SK-N-SH (cell line): ENCODE results near the gene SRMS. TPM values are rescaled to one million over a fixed set of nuclear protein-coding genes. Genes with fewer than 3 reads are reported as not detected.

Source experiments
- CTCF ChIA-PET: fragments of 300-600, 350-600 bp; formaldehyde crosslinking; extraction: SDS; loops from one replicate; lab custom pipeline; 2021; lab: Yijun Ruan, JAX
- POLR2A ChIA-PET: fragments of 350-600 bp; sonication (Branson Sonifier 250); formaldehyde crosslinking; extraction: SDS; loops from one replicate; lab custom pipeline; 2020; ENCODE audit warnings: antibody characterized with exemption, inconsistent platforms; lab: Yijun Ruan, JAX
- DNase-seq: peaks from one replicate; pipeline ENCODE4 v3.0.0; 2012
- H2AFZ ChIP-seq: fragments of 200-600 bp; sonication (generic); 2 replicates; pipeline ENCODE4 v1.8.1; 2016; ENCODE audit warnings: antibody characterized with exemption, mild to moderate bottlenecking, low read depth
- H3F3A ChIP-seq: fragments of 200-600 bp; sonication (generic); replicated peaks from 2 replicates; pipeline ENCODE3; 2016; ENCODE audit warnings: antibody characterized with exemption, mild to moderate bottlenecking; ENCODE audit not compliant: insufficient read depth
- H3K27ac ChIP-seq, 2 experiments: fragments of 200-500 bp in 1 of 2; fragments of 200-600 bp in 1 of 2; sonication (Bioruptor generic) in 1 of 2; sonication (generic), shearing (Covaris generic) in 1 of 2; 2 replicates each; pipeline versions ENCODE4 v1.5.1 to v1.6.1; 2014 to 2016; ENCODE audit warnings: low read depth in 2 of 2, inconsistent platforms in 1 of 2, low read length in 1 of 2, mild to moderate bottlenecking in 1 of 2, mixed read lengths in 1 of 2
- H3K27me3 ChIP-seq: fragments of 200-600 bp; sonication (generic), shearing (Covaris generic); 2 replicates; pipeline ENCODE4 v1.6.1; 2016; ENCODE audit warnings: mixed run types; ENCODE audit not compliant: insufficient read depth
- H3K36me3 ChIP-seq, 2 experiments: fragments of 200-500 bp in 1 of 2; fragments of 200-600 bp in 1 of 2; sonication (Bioruptor generic) in 1 of 2; sonication (generic) in 1 of 2; replicated peaks in 1 of 2; 2 replicates each; pipeline versions ENCODE3 to v1.5.1; 2014 to 2016; ENCODE audit warnings: low read length in 1 of 2, mild to moderate bottlenecking in 1 of 2; ENCODE audit not compliant: insufficient read depth in 2 of 2, control insufficient read depth in 1 of 2
- H3K4me1 ChIP-seq, 2 experiments: fragments of 200-500 bp in 1 of 2; fragments of 200-600 bp in 1 of 2; sonication (Bioruptor generic) in 1 of 2; sonication (generic), shearing (Covaris generic) in 1 of 2; 2 replicates each; pipeline versions ENCODE4 v1.5.1 to v1.6.1; 2014 to 2016; ENCODE audit warnings: low read depth in 1 of 2, low read length in 1 of 2, mixed run types in 1 of 2; ENCODE audit not compliant: insufficient read depth in 2 of 2, control insufficient read depth in 1 of 2
- H3K4me2 ChIP-seq: fragments of 200-600 bp; sonication (generic), shearing (Covaris generic); 2 replicates; pipeline ENCODE4 v1.6.1; 2017; ENCODE audit warnings: mixed run types
- H3K4me3 ChIP-seq, 2 experiments: fragments of 200-500 bp in 1 of 2; fragments of 200-600 bp in 1 of 2; sonication (Bioruptor generic) in 1 of 2; sonication (generic), shearing (Covaris generic) in 1 of 2; 2 replicates each; pipeline versions ENCODE4 v1.5.1 to v1.8.1; 2014 to 2016; ENCODE audit warnings: low read depth in 2 of 2, inconsistent platforms in 1 of 2, low read length in 1 of 2, mild to moderate bottlenecking in 1 of 2, mixed read lengths in 1 of 2, moderate library complexity in 1 of 2
- H3K79me2 ChIP-seq: fragments of 200-600 bp; sonication (generic); 2 replicates; pipeline ENCODE4 v1.8.1; 2017; ENCODE audit warnings: mild to moderate bottlenecking; ENCODE audit not compliant: insufficient read depth
- H3K9ac ChIP-seq: fragments of 200-600 bp; sonication (generic); 2 replicates; pipeline ENCODE4 v1.6.1; 2017; ENCODE audit warnings: mixed run types
- H3K9me2 ChIP-seq: fragments of 200-600 bp; sonication (generic); 2 replicates; pipeline ENCODE4 v1.6.1; 2017; ENCODE audit warnings: mixed run types
- H3K9me3 ChIP-seq: fragments of 200-600 bp; sonication (generic); 2 replicates; pipeline ENCODE4 v1.6.1; 2017; ENCODE audit warnings: mixed run types, mild to moderate bottlenecking, moderate library complexity
- H4K20me1 ChIP-seq: fragments of 200-600 bp; sonication (generic); 2 replicates; pipeline ENCODE4 v1.6.1; 2017; ENCODE audit warnings: mild to moderate bottlenecking, mixed run types; ENCODE audit not compliant: insufficient read depth
- CHD2 ChIP-seq: fragments of 150-350 bp; IDR thresholded peaks from 2 replicates; pipeline ENCODE4 v1.6.1; 2018; ENCODE audit warnings: low read length; ENCODE audit not compliant: partially characterized antibody
- CTCF ChIP-seq: fragments of 200-600 bp; sonication (generic); IDR thresholded peaks from 2 replicates; pipeline ENCODE4 v1.6.1; 2017; ENCODE audit warnings: antibody characterized with exemption, mild to moderate bottlenecking, moderate library complexity
- ELF1 ChIP-seq: IDR thresholded peaks from 2 replicates; pipeline ENCODE4 v1.4.0; 2012
- FOXM1 ChIP-seq: IDR thresholded peaks from 2 replicates; pipeline ENCODE4 v1.4.0; 2012; ENCODE audit warnings: low read depth, mild to moderate bottlenecking
- GABPA ChIP-seq: IDR thresholded peaks from 2 replicates; pipeline ENCODE4 v1.4.0; 2012; ENCODE audit warnings: low read depth, mild to moderate bottlenecking
- RAD21 ChIP-seq: IDR thresholded peaks from 2 replicates; pipeline ENCODE4 v1.6.1; 2012; ENCODE audit warnings: mild to moderate bottlenecking, low read length
- SMC3 ChIP-seq: IDR thresholded peaks from 2 replicates; pipeline ENCODE4 v1.6.1; 2012; ENCODE audit warnings: low read depth, low read length, improper control_type of control experiment
- TAF1 ChIP-seq: IDR thresholded peaks from 2 replicates; pipeline ENCODE4 v1.6.1; 2012; ENCODE audit warnings: low read depth, mild to moderate bottlenecking, low read length, moderate library complexity, borderline replicate concordance
- YY1 ChIP-seq: IDR thresholded peaks from 2 replicates; pipeline ENCODE4 v1.4.0; 2012; ENCODE audit warnings: low read depth, mild to moderate bottlenecking
- WGBS: methylation state at CpG from one replicate; pipeline ENCODE4 v1.1.6; 2017; ENCODE audit warnings: low lambda C conversion rate; 5-methylcytosine and 5-hydroxymethylcytosine counted together
- polyA plus RNA-seq, 3 experiments: library from polyadenylated mRNA; depleted of rRNA; stranded (reverse); fragments of >200 nt; gene quantifications; 2 replicates each; pipeline ENCODE4 v1.2.3, GENCODE V29; 2012

Gene SRMS
- polyA plus RNA-seq, 1 of the 3 experiments (the other 2 are of a cell fraction): not detected

- Histone ChIP-seq H3K79me2 (no peaks in the 10 kb centered on the region), H3K9me3 (no peaks in the 10 kb centered on the region), H3K27ac (no peak overlapping the region; a peak in 1 of 4 replicates), H3K36me3 (no peaks in the 10 kb centered on the region), H3K27me3 (no peaks in the 10 kb centered on the region), H3K9me2 (no peaks in the 10 kb centered on the region), H3F3A (no peaks in the 10 kb centered on the region), H4K20me1 (no peaks in the 10 kb centered on the region), H3K9ac (no peak overlapping the region), H3K4me1 (peaks cover 0 to 32% of the 10 kb centered on the region in 2 experiments; a peak in 1 of 4 replicates), H3K4me2 (no peak overlapping the region), H3K4me3 (peak overlapping the region in 1 of 2 experiments; percentile 29; a peak in 1 of 4 replicates), H2AFZ (no peak overlapping the region)
- no peak for TF ChIP-seq FOXM1
- 61% methylated on average over 13 of the region's 27 CpGs for WGBS
- ChIA-PET POLR2A (interaction anchor here (0.5 to 1.4 kb wide), 4 partner anchors 14 to 326 kb away, joined by 3 to 4 read pairs (median 3); partner anchors contain the start of gene TPD52L2), CTCF (interaction anchor here (0.7 to 6.3 kb wide), 59 partner anchors 10 to 583 kb away, joined by 3 to 82 read pairs (median 5); partner anchors contain the start of genes GMEB2, PPDPF, PRPF6 and SAMD10)
- no peak for DNase-seq
Observed at GRCh38 chr20:63538204-63539091, 9.1 kb downstream of the SRMS start.

GRCh38 chr20:63537525-63538203, 9.9 kb downstream of the SRMS start:
- peak; percentile 97 for DNase-seq
- POLR2A ChIA-PET: interaction anchor here (0.9 to 1.4 kb wide), 2 partner anchors 41 to 80 kb away, joined by 3 read pairs; no protein-coding TSS in a partner anchor
- 11% methylated on average over 10 of the region's 34 CpGs for WGBS

More at GRCh38 chr20:63537525-63538203, 9.9 kb downstream of the SRMS start:
- H3K9me3 ChIP-seq: no peaks in the 10 kb centered on the region
- no peaks in the 10 kb centered on the region for H3K79me2 ChIP-seq
- no peaks in the 10 kb centered on the region for H3K27me3 ChIP-seq
- peak overlapping the region; percentile 8; the same call in 1 of the 2 replicates for H2AFZ ChIP-seq
- H3K9ac ChIP-seq: no peak overlapping the region
- H3K4me2 ChIP-seq: 0 out of 2 replicates have a peak overlapping the region, but pooled peaks have one; percentile 52
- no peaks in the 10 kb centered on the region for H3F3A ChIP-seq
- H3K4me3 ChIP-seq: peak overlapping the region in 1 of 2 experiments; percentile 29; a peak in 2 of 4 replicates
- CTCF ChIA-PET: interaction anchor here (0.6 to 6.3 kb wide), 70 partner anchors 9 to 584 kb away, joined by 3 to 82 read pairs (median 4); partner anchors contain the start of genes C20orf204, GMEB2, PPDPF and PRPF6
- H3K27ac ChIP-seq: peak overlapping the region in 1 of 2 experiments; percentile 76; a peak in 2 of 4 replicates
- no peaks in the 10 kb centered on the region for H3K36me3 ChIP-seq
- H3K9me2 ChIP-seq: no peaks in the 10 kb centered on the region
- TF ChIP-seq TAF1 (no peak), SMC3 (peak; percentile 78), CHD2 (peak; percentile 10), YY1 (no peak), ELF1 (0 out of 2 replicates have a peak, but pooled peaks have one; percentile 5), CTCF (peak; percentile 81), GABPA (peak; percentile 43; the same call in 1 of the 2 replicates), RAD21 (peak; percentile 93)
- TF ChIP-seq, all 33 proteins: peak for 6
- H3K4me1 ChIP-seq: peaks cover 0 to 32% of the 10 kb centered on the region in 2 experiments; a peak in 1 of 4 replicates
- H4K20me1 ChIP-seq: no peaks in the 10 kb centered on the region
